GM18951 (cell line): ENCODE results near the gene CUL4A.

ENCODE experiments used
- POLR2A ChIP-seq: IDR thresholded peaks from 4 replicates; pipeline ENCODE4 v1.6.1; 2011; ENCODE audit warnings: mild to moderate bottlenecking; ENCODE audit not compliant: insufficient read length, insufficient read depth; ENCODE audit errors: extremely low read depth
- in situ Hi-C: fragments of 300-500 bp; cut with MboI; formaldehyde crosslinking; loops from one replicate; pipeline ENCODE4 v1.12.0; 2022; ENCODE audit warnings: low sequenced_read_pairs, mixed read lengths, inconsistent platforms; ENCODE audit not compliant: unreplicated experiment

Gene CUL4A

DNA sequence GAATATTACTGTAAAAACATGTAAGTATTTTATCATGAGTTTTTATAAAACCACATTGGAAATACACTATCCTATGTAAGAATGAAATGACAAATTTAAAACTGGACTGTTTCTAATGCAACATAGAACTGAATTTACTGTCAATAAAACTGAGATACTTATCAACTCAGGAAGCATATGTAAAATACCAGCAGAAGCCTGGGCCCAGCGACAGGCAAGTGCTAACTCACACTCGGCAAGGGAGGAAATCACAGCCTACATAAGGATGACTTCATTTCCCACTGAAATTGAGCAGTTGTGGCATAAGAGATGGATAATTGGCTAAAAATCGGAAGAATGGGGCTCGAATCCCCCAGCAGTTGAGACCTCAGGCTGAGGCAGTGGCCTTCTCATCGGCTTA is 38.9 kb upstream of the CUL4A start:
- no peak for TF ChIP-seq POLR2A
- in situ Hi-C loops = no loop called here

DNA sequence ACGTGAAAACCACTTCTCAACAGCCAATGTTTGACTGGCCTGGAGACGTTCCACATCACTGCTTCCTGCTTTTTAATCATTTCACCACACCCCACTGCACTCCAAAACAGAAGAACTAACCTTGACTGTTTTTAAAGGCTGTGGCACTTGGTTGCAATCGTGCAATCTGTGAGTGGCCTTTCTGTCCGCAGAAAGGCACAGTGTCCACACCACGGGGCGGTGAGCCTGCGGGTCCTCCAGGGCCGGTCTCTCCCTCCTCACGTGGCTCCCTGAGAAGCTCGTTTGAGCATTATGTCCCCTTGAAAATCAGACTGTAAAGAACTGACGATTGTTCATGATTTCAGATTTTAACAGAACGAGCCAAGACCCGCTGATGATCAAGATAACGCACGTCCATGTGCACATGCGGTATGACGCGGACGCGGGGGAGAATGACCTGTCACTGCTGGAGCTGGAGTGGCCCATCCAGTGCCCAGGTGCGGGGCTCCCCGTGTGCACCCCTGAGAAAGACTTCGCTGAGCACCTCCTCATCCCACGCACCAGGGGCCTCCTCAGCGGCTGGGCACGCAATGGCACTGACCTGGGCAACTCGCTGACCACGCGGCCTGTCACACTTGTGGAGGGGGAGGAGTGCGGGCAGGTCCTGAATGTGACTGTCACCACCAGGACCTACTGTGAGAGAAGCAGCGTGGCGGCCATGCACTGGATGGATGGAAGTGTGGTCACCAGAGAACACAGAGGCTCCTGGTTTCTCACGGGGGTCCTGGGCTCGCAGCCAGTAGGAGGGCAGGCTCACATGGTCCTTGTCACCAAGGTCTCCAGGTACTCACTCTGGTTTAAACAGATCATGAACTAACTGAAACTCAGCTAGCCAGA is 37.9 kb upstream of the CUL4A start:
- in situ Hi-C loops = no loop called here

DNA sequence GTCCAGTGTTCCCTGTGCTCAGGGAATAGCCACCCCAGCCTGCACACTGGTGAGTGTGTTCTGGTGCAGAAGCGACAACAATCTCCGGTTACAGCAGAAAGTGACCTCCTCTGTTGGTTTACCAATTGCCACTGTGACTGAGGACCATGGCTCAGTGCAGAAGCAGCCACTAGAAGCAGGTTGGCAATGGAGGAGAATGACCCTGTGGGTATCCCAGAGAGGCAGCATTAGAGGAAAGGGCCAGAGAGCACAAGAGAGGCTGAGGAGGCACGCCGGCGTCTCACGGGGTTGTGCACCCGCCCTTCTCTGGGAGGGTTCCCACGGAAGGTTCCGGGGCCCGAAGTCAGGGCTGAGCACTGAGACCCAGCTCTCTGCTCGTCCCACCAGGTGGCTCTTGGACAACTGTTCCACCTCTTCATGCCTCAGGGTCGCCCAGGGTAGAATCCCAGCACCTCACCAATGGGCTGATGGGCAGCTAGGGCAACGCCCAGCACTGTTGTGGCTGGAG is 36.9 kb upstream of the CUL4A start:
- in situ Hi-C loops = no loop called here

More for the DNA sequence above, 37.9 kb upstream of the CUL4A start:
- TF ChIP-seq POLR2A = no peak

DNA sequence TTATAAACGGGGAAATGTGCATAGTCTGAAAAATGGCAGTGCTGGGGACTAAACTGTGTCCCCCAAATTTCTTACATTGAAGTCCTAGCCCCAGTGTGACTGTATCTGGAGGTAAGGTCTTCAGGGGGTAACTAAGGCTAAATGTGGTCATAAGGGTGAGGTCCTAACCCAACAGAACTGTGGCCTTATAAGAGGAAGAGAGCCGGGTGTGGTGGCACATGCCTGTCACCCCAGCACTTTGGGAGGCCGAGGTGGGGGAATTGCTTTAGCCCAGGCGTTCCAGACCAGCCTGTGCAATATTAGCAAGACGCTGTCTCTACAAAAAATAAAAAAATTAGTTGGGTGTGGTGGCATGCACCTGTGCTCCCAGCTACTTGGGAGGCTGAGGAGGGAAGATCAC is 33.1 kb upstream of the CUL4A start:
- in situ Hi-C loops = no loop called here
- no peak for TF ChIP-seq POLR2A

More for the DNA sequence above, 36.9 kb upstream of the CUL4A start:
- no peak for TF ChIP-seq POLR2A

DNA sequence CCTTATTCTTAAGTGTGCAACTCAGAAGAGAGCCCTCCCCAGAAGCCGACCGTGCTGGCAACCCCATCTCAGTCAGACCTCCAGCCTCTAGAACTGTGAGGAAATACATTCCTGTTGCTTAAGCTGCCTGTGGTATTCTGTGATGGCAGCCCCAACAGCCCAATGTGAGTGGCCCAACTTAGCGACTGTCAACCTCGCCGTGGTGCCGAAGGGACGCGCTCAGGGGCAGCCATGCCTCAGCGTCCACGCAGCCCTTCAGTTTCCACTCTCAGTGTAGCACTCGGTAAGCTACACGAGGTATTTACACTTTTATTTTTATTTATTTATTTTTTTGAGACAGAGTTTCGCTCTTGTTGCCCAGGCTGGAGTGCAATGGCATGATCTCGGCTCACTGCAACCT is 32.6 kb upstream of the CUL4A start:
- no peak for TF ChIP-seq POLR2A
- in situ Hi-C loops = no loop called here

DNA sequence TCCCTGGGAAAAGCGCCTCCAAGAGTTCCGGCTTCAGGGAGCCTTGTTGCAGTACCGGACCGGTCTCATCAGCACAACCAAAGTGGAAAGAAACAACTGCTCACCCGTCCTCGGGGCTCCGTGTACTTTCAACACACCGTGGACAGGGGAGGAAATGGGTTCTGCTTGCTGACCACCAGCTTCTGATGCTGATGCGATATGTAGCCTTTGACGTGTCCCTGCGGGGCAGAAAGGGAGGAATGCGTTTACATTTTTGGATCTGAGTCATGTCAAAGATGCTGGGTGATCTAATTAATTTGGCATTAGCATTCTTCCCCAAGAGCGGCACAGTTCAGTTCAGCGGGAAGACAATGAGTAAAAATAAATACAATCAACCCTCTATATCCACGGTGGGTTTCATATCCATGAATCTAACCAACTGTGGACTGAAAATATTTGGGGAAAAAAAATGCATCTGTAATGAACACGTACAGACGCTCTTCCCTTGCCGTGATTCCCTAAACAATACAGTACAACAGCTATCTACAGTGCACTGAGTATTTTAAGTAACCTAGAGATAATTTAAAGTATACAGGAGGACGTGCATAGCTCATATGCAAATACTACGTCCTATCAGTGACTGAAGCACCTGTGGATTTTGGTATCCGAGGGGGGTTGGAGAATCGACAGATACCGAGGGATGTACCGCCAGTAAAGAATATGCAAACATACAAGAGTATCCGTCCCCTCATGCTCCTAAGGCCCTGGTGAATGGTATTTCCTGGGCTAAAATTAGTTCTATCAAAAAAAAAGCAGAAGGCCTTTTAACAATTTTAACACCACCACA is 31.1 kb upstream of the CUL4A start:
- TF ChIP-seq POLR2A = no peak
- in situ Hi-C loops = no loop called here

DNA sequence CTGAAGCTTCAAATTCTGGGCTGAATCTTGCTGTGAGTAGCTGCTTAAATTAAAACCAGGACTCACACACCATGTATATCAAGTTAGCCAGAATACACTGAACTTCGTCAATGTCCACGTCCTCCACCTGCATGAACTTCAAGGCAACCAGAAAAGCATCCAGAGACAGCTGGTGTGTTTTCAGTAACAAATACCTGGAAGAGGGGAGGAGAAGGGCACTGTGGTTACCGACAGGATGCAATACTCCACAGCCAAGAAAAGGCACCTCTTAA is 30.6 kb upstream of the CUL4A start:
- in situ Hi-C loops = no loop called here
- no peak for TF ChIP-seq POLR2A

DNA sequence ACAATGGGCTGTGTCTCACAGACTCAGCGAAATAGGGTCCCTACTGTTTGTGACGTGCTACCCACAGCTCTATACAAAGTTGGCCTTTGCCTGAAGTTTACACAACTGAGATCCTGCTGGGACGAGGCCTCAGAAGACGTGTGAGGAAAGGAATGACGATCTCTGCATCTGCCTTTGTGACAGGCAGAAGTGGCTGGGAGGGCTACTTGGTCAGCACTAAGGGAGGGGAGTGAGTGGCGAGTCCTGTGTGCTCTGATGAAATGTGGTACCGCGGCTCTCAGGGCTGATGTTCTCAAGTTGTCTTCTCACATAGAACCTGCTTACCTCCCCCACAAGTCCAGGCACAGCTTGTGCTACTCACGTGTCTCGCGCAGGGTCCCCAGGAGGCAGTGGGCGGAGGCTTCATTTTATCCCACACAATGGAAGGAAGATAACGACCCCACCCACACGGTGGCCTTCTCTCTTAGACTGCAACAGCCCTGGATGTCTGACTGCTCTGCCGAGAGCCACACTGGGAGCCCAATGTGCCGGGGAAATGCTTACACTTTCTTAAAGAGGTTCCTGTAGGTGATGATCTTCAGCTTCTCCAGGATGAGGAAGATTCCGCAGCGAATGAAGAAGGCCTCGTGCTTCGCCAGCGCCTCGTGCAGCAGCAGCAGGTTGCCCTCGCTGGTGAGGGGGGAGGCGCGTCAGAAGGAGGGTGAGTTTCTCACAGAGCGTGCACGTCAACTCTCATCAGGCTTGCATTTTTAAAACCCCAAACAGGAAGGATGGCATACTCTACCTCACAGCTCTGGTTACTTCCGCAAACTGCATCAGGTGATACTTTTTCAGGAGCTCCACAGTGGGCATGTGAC is 29.8 kb upstream of the CUL4A start:
- in situ Hi-C loops = no loop called here

DNA sequence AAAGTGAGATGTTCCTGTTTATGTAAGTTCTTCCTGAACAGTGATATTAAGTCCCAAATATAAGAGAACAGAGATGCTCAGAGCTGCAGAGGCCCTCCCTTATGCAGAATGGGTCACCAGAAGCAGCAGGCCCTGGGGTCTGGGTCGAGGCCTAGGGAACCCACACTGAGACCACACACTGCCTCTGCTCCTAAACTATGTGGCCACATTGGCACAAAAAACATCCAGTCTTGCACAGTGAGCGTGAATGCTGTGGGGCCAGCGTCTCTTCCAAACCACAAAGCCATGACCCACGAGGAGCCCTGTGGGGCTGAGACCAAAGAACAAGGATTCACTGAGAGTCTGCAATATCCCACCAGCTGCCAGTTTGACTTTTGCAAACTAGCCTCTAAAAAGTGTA is 27.4 kb upstream of the CUL4A start:
- in situ Hi-C loops = no loop called here
- TF ChIP-seq POLR2A = no peak

More for the DNA sequence above, 29.8 kb upstream of the CUL4A start:
- TF ChIP-seq POLR2A = no peak

DNA sequence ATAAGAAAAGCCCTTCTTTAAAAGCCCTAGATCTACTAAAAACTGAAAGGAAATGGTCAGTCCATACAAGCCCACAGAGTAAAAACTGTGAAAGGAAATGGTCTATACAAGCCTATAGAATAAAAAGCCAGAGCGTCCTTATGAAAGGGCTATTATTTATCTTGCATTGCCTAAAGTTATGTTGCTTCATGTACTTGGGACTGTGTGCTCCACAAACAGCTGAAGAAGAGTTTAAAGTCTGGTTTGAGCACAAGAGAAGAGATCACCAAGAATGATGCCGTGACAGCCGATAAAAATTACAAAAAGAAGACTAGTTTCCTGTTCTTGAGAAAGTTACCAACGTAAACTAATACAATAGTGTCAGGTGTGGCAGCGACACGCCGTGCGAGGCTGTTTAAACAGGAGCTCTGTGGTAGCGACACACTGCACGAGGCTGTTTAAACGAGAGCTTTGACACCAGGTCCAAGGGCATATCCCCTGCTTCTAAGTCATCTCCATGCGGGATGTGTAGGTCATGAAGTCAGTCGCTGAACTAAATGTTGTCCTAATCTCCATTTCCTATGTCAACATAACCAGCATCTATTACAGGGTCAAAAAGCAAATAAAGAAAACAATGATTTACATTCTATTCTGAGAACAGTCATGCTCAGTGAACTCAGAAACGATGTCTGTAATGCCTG is 25.8 kb upstream of the CUL4A start:
- in situ Hi-C loops = no loop called here
- no peak for TF ChIP-seq POLR2A

DNA sequence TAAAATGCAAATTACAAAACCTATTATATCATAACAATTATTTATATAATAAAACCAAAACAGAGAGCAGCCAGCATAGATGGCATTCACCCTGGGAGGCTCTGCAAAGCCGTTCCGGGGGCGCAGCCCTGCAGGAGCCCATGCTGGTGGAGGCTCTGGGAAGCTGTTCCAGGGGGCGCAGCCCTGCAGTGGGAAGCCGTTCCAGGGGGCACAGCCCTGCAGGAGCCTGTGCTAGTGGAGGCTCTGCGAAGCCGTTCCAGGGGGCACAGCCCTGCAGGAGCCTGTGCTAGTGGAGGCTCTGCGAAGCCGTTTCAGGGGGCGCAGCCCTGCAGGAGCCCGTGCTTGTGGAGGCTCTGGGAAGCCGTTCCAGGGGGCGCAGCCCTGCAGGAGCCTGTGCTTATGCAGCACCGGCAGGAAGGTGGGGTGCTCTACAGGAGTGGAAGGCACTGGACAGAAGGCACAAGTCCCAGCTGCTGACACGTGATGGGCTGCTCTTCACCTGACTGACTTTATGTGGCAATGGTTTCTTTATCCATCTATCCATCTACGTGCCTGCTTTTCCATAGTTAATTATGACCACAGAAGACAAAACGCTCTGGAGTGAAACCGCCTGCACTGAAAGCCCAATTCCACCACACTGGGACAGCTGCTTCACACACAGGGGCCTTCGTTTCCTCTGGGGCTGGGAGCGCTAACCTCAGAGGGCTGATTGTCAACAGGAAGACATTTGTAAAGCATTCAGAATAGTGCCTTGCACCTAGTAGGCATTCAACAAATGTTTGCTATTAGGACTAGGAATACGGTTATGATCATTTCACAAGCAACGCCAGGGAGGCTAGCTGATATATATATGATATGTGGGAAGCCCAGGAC is 24.6 kb upstream of the CUL4A start:
- TF ChIP-seq POLR2A = no peak
- in situ Hi-C loops = no loop called here
